Mammary epithelial cell (primary cell): ENCODE data around the gene PBOV1.

Experiments used
- CTCF ChIP-seq, 2 donors: IDR thresholded peaks in 1 of 2; conservative IDR thresholded peaks in 1 of 2; 2 replicates each; pipeline ENCODE4 v1.5.1; 2011 to 2012; ENCODE audit warnings: inconsistent platforms in 2 of 2, low read length in 2 of 2, mild to moderate bottlenecking in 2 of 2, control low read depth in 1 of 2, low read depth in 1 of 2; ENCODE audit not compliant: insufficient read depth in 1 of 2; ENCODE audit errors: extremely low read depth in 1 of 2
- EZH2 ChIP-seq: IDR thresholded peaks from 2 replicates; pipeline ENCODE4 v1.6.1; 2012; ENCODE audit warnings: low read length, inconsistent platforms, borderline replicate concordance

- no peak for TF ChIP-seq CTCF (conservative IDR thresholded peaks at IDR 0.05 in 1 of 2, IDR thresholded peaks at IDR 0.05 in 1 of 2; ENCODE audit: extremely low read depth in 1 of 2, insufficient read depth in 1 of 2, low read depth in 1 of 2, low read length in 2 of 2)
- TF ChIP-seq EZH2 = no peak
These were observed 28.6 kb upstream of the PBOV1 start for GRCh38 chr6:138246650-138247440.
